Activated gamma-delta T cell treated with anti-CD3 and anti-CD28 coated beads, Interleukin-2, amount 50 U/mL, for 16 hours (primary cell): Measurements from ENCODE around the gene NSFL1C.
A peak's percentile ranks its signal among the peaks of the same experiment; 100 is the strongest.

Experiments used
- DNase-seq: peaks from one replicate; pipeline ENCODE4 v3.0.0-alpha.2; 2020; ENCODE audit warnings: low read depth

The NSFL1C gene

GRCh38 chr20:1460275-1460674 lies 6.4 kb downstream of the NSFL1C start:
- DNase-seq = no peak

- no peak for DNase-seq
Measured at GRCh38 chr20:1457992-1458391, 8.7 kb downstream of the NSFL1C start.

- DNase-seq = no peak
Measured at GRCh38 chr20:1456300-1456699, 10.3 kb downstream of the NSFL1C start.

- no peak for DNase-seq
Measured at GRCh38 chr20:1450926-1451491, 15.6 kb downstream of the NSFL1C start.

- DNase-seq = no peak
Measured at GRCh38 chr20:1449370-1449769, 17.3 kb downstream of the NSFL1C start.

GRCh38 chr20:1448081-1448620 lies 18.5 kb downstream of the NSFL1C start:
- no peak for DNase-seq

- no peak for DNase-seq
Measured at GRCh38 chr20:1446536-1446935, 20.1 kb downstream of the NSFL1C start.

- DNase-seq = no peak
Measured at GRCh38 chr20:1443085-1443484, 23.6 kb downstream of the NSFL1C start.

GRCh38 chr20:1442304-1442703 lies 24.3 kb downstream of the NSFL1C start:
- no peak for DNase-seq

- no peak for DNase-seq
Measured at GRCh38 chr20:1441133-1441532, 25.5 kb downstream of the NSFL1C start.

- DNase-seq = no peak
Measured at GRCh38 chr20:1440024-1440423, 26.6 kb downstream of the NSFL1C start.

- no peak for DNase-seq
Measured at GRCh38 chr20:1438361-1438760, 28.3 kb downstream of the NSFL1C start.

GRCh38 chr20:1437235-1437904 lies 29.3 kb downstream of the NSFL1C start:
- peak; percentile 68 for DNase-seq

GRCh38 chr20:1436263-1436662 lies 30.4 kb downstream of the NSFL1C start:
- DNase-seq = no peak

GRCh38 chr20:1435337-1435699 lies 31.3 kb downstream of the NSFL1C start:
- DNase-seq = no peak

- peak; percentile 35 for DNase-seq
Measured at GRCh38 chr20:1434571-1435336, 31.9 kb downstream of the NSFL1C start.

- DNase-seq = no peak
Measured at GRCh38 chr20:1431158-1431557, 35.5 kb downstream of the NSFL1C start.

- DNase-seq = no peak
Measured at GRCh38 chr20:1430004-1430451, 36.6 kb downstream of the NSFL1C start.

- no peak for DNase-seq
Measured at GRCh38 chr20:1429143-1429728, 37.4 kb downstream of the NSFL1C start.

GRCh38 chr20:1427457-1428054 lies 39.1 kb downstream of the NSFL1C start:
- no peak for DNase-seq

GRCh38 chr20:1426231-1426849 lies 40.3 kb downstream of the NSFL1C start:
- DNase-seq = no peak

- DNase-seq = no peak
Measured at GRCh38 chr20:1424336-1424735, 42.3 kb downstream of the NSFL1C start.
